Panc1 (cell line): ENCODE measurements around the gene CDC42BPA. TPM values are rescaled to one million over a fixed set of nuclear protein-coding genes. Genes with fewer than 3 reads are reported as not detected.

Experiments
- ATAC-seq: fragments of 200-7000 bp; cut with Tn5 transposase; 2 replicates; pipeline ENCODE4 v1.9.1; 2020; ENCODE audit warnings: mild to moderate bottlenecking, moderate library complexity
- BruUV-seq: library from RNA; stranded (reverse); fragments of 400-500 nt; replicated peaks from 2 replicates; lab custom pipeline; 2021; lab: Mats Ljungman, UMichigan
- CTCF ChIA-PET: fragments of 300-600 bp; sonication (Branson Sonifier 250); formaldehyde crosslinking; loops from one replicate; lab custom pipeline; 2022; ENCODE audit warnings: antibody characterized with exemption; lab: Charles Lee
- POLR2A ChIA-PET: fragments of 300-600 bp; sonication (Branson Sonifier 250); formaldehyde crosslinking; loops from one replicate; lab custom pipeline; 2022; ENCODE audit warnings: antibody characterized with exemption; lab: Charles Lee
- DNase-seq: peaks from one replicate; pipeline ENCODE4 v3.0.0-alpha.2; 2010; ENCODE audit warnings: low read depth, low spot score
- H3K27ac ChIP-seq: 2 replicates; pipeline ENCODE4 v1.5.1; 2011; ENCODE audit warnings: mild to moderate bottlenecking, low read length, inconsistent platforms
- H3K27me3 ChIP-seq: fragments of 200-500 bp; sonication (Bioruptor generic); 2 replicates; pipeline ENCODE4 v1.6.0; 2014; ENCODE audit warnings: low read length, inconsistent platforms; ENCODE audit not compliant: control insufficient read depth, insufficient read depth
- H3K36me3 ChIP-seq: fragments of 200-500 bp; sonication (Bioruptor generic); 2 replicates; pipeline ENCODE4 v1.5.1; 2014; ENCODE audit warnings: inconsistent platforms, mild to moderate bottlenecking, low read length, moderate library complexity; ENCODE audit not compliant: control insufficient read depth, insufficient read depth
- H3K4me1 ChIP-seq: 2 replicates; pipeline ENCODE4 v1.5.1; 2011; ENCODE audit warnings: inconsistent platforms, mild to moderate bottlenecking, low read length, moderate library complexity; ENCODE audit not compliant: control insufficient read depth, insufficient read depth
- H3K4me3 ChIP-seq, 2 experiments: 2 replicates each; pipeline ENCODE4 v1.5.1; 2011 to 2012; ENCODE audit warnings: low read depth in 2 of 2, low read length in 2 of 2, mild to moderate bottlenecking in 2 of 2, inconsistent platforms in 1 of 2, moderate library complexity in 1 of 2
- H3K9me3 ChIP-seq: fragments of 200-500 bp; sonication (Bioruptor generic); 2 replicates; pipeline ENCODE4 v1.5.1; 2014; ENCODE audit warnings: low read depth, mild to moderate bottlenecking, inconsistent platforms, low read length, moderate library complexity; ENCODE audit not compliant: control insufficient read depth, insufficient read depth
- POLR2AphosphoS5 ChIP-seq: IDR thresholded peaks from 2 replicates; pipeline ENCODE4 v1.6.1; 2012; ENCODE audit warnings: mild to moderate bottlenecking, low read depth, low read length, moderate library complexity
- SIN3A ChIP-seq: IDR thresholded peaks from 2 replicates; pipeline ENCODE4 v1.6.1; 2012; ENCODE audit warnings: low read depth, mild to moderate bottlenecking, low read length, moderate library complexity, borderline replicate concordance; ENCODE audit not compliant: insufficient read depth
- TCF7L2 ChIP-seq: IDR thresholded peaks from 2 replicates; pipeline ENCODE4 v1.6.1; 2011; ENCODE audit warnings: mild to moderate bottlenecking, low read depth, low read length, inconsistent platforms
- in situ Hi-C: cut with HindIII; loops from 2 replicates; pipeline ENCODE4 v1.10.0; 2016; ENCODE audit warnings: low sequenced_read_pairs, low pct_unique_long_range_greater_than_20kb
- intact Hi-C: fragments of 100-400 bp; cut with micrococcal nuclease; formaldehyde crosslinking; loops from one replicate; pipeline ENCODE4 v1.10.0; 2022; ENCODE audit not compliant: unreplicated experiment
- total RNA-seq: library from RNA; stranded (reverse); gene quantifications from one replicate; pipeline ENCODE4 v1.2.1, GENCODE V29; 2021; ENCODE audit not compliant: unreplicated experiment
- TF ChIP-seq, protein P1 (sequence below), 2 experiments: IDR thresholded peaks; 2 replicates each; pipeline ENCODE4 v1.6.1; 2011 to 2012; ENCODE audit warnings: low read depth in 2 of 2, control low read depth in 1 of 2, low read length in 1 of 2, mild to moderate bottlenecking in 1 of 2, moderate library complexity in 1 of 2; ENCODE audit not compliant: insufficient read depth in 1 of 2
- TF ChIP-seq, protein P2 (sequence below): fragments of 450-650 bp; IDR thresholded peaks from 2 replicates; pipeline ENCODE4 v1.5.1; 2017; ENCODE audit warnings: mild to moderate bottlenecking

Gene CDC42BPA
- total RNA-seq, 1 experiment from 2014 or later = 32.8 TPM

DNA sequence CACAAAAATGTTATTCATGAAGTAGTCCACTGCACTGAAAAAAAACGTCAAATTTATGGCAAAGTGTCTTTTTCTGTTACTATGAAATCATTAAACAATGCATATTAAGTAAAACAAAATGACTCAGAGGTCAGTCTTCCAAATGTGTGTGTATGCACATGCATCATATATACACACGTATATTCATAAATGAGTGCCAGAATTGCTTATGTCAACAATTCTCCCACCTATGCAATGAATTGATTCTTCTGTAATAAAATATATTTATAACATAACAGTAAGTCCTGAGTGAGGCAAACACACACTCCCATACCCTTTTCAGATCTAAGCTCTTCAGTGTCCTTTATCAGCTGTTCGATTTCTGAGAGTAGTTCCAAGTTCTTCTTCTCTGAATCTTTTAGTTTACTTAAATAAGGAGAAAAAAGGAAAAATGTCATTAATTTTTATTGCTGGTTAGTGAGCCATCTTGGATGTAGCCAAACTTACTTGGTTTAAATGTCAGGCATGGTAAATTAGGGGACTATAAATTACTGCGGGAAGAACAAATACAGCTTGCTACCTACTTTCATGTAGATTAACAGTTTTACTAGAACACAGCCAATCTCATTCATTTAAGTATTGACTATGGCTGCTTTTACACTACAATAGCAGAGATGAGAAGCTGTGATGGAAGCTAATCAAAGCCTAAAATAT is 246.3 kb downstream of the CDC42BPA start:
- H3K4me3 ChIP-seq = no peak overlapping the region
- no peaks in the 10 kb centered on the region for H3K9me3 ChIP-seq
- DNase-seq = no peak
- BruUV-seq = no TSS peak
- POLR2A ChIA-PET = no interaction called here
- ATAC-seq = no peak
- intact Hi-C loops = no loop called here
- in situ Hi-C loops = no loop called here
- H3K36me3 ChIP-seq = peaks cover 32% of the 10 kb centered on the region
- CTCF ChIA-PET = no interaction called here
- H3K4me1 ChIP-seq = no peaks in the 10 kb centered on the region; the same call in 1 of the 2 replicates
- no peak overlapping the region for H3K27ac ChIP-seq
- TF ChIP-seq SIN3A (no peak), TCF7L2 (no peak), POLR2AphosphoS5 (no peak)
- TF ChIP-seq, protein P1, sequence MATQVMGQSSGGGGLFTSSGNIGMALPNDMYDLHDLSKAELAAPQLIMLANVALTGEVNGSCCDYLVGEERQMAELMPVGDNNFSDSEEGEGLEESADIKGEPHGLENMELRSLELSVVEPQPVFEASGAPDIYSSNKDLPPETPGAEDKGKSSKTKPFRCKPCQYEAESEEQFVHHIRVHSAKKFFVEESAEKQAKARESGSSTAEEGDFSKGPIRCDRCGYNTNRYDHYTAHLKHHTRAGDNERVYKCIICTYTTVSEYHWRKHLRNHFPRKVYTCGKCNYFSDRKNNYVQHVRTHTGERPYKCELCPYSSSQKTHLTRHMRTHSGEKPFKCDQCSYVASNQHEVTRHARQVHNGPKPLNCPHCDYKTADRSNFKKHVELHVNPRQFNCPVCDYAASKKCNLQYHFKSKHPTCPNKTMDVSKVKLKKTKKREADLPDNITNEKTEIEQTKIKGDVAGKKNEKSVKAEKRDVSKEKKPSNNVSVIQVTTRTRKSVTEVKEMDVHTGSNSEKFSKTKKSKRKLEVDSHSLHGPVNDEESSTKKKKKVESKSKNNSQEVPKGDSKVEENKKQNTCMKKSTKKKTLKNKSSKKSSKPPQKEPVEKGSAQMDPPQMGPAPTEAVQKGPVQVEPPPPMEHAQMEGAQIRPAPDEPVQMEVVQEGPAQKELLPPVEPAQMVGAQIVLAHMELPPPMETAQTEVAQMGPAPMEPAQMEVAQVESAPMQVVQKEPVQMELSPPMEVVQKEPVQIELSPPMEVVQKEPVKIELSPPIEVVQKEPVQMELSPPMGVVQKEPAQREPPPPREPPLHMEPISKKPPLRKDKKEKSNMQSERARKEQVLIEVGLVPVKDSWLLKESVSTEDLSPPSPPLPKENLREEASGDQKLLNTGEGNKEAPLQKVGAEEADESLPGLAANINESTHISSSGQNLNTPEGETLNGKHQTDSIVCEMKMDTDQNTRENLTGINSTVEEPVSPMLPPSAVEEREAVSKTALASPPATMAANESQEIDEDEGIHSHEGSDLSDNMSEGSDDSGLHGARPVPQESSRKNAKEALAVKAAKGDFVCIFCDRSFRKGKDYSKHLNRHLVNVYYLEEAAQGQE (IDR thresholded peaks at IDR 0.05; ENCODE audit: insufficient read depth in 1 of 2, low read depth in 2 of 2, low read length in 1 of 2) = no peak
- TF ChIP-seq, protein P2, sequence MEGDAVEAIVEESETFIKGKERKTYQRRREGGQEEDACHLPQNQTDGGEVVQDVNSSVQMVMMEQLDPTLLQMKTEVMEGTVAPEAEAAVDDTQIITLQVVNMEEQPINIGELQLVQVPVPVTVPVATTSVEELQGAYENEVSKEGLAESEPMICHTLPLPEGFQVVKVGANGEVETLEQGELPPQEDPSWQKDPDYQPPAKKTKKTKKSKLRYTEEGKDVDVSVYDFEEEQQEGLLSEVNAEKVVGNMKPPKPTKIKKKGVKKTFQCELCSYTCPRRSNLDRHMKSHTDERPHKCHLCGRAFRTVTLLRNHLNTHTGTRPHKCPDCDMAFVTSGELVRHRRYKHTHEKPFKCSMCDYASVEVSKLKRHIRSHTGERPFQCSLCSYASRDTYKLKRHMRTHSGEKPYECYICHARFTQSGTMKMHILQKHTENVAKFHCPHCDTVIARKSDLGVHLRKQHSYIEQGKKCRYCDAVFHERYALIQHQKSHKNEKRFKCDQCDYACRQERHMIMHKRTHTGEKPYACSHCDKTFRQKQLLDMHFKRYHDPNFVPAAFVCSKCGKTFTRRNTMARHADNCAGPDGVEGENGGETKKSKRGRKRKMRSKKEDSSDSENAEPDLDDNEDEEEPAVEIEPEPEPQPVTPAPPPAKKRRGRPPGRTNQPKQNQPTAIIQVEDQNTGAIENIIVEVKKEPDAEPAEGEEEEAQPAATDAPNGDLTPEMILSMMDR = no peak
- H3K27me3 ChIP-seq = no peaks in the 10 kb centered on the region

DNA sequence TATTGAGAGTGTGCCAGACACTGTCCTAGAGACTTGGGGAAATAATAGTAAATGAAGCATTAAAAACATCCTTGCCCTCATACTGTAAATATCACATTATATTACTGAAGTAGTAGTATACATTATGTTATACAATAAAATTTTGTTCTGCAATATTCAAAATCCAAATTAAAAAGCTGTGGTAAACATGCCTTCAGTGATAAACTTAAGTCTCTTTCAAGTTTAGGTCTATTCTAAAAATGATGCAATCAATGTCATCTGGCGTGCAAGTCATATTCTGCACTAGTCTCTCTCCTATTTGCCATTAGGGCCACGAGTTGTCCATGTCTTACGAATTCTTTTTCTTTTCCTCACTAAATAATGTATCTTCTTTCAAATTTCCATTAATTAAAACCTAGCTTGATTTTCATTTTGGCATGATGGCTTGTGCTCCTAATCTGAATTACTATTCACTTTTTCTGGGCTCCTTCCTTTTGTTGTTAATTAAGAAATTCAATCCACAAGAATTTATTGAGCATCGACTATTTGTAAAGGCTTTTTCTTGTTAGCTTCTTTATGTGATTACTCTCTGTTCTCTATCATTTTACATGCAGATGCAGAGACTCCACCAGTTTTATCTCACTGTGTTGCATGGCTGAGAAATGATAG is 247.5 kb downstream of the CDC42BPA start:
- Histone ChIP-seq H3K27ac (peak overlapping the region; percentile 7; the same call in 1 of the 2 replicates), H3K4me3 (no peak overlapping the region), H3K27me3 (no peaks in the 10 kb centered on the region), H3K36me3 (peaks cover 32% of the 10 kb centered on the region), H3K4me1 (no peaks in the 10 kb centered on the region; the same call in 1 of the 2 replicates), H3K9me3 (no peaks in the 10 kb centered on the region)
- ChIA-PET CTCF (no interaction called here), POLR2A (no interaction called here)
- in situ Hi-C loops (no loop called here), intact Hi-C loops (no loop called here)
- ATAC-seq = no peak
- TF ChIP-seq TCF7L2 = no peak
- TF ChIP-seq, protein P1 (IDR thresholded peaks at IDR 0.05; ENCODE audit: insufficient read depth in 1 of 2, low read depth in 2 of 2, low read length in 1 of 2) = no peak
- no peak for TF ChIP-seq SIN3A
- TF ChIP-seq POLR2AphosphoS5 = no peak
- TF ChIP-seq, protein P2 = no peak
- DNase-seq = no peak
- no TSS peak for BruUV-seq
